ENCODE results near the gene PLOD3. TPM values are rescaled to one million over a fixed set of nuclear protein-coding genes. Genes with fewer than 3 reads are reported as not detected.

The PLOD3 gene
- total and polyA plus RNA-seq, 2 donors (not counting 1 experiment from before 2014, with no cell fraction given) = 40.1 to 47.5 TPM

- ATAC-seq (ENCODE audit: low read depth) (no peak), DNase-seq (no peak)
- H3K4me1 ChIP-seq (ENCODE audit: control insufficient read depth in 2 of 2, insufficient read depth in 2 of 2, low read length in 2 of 2) = peaks cover 12 to 18% of the 10 kb centered on the region in 2 donors
- H3K4me2 ChIP-seq (replicated peaks; ENCODE audit: low read depth, low read length, poor library complexity, severe bottlenecking) = no peak overlapping the region
- H4K20me1 ChIP-seq (ENCODE audit: control insufficient read depth, insufficient read depth, low read length, poor library complexity, severe bottlenecking) = no peaks in the 10 kb centered on the region
- H3K27ac ChIP-seq (ENCODE audit: low read length in 2 of 2) = no peak overlapping the region
- no peaks in the 10 kb centered on the region for H3K79me2 ChIP-seq (ENCODE audit: control insufficient read depth, insufficient read depth, low read length)
- H3K27ac Mint-ChIP-seq = no peak overlapping the region
- no peak for TF ChIP-seq CTCF (IDR thresholded peaks at IDR 0.05)
- no peak for TF ChIP-seq EZH2 (IDR thresholded peaks at IDR 0.05; ENCODE audit: borderline replicate concordance, insufficient read depth, low read depth, low read length, poor library complexity, severe bottlenecking)
- no peak overlapping the region for H3K4me3 ChIP-seq (ENCODE audit: control extremely low read depth in 1 of 5, extremely low read depth in 1 of 5, insufficient read depth in 1 of 5, low read depth in 2 of 5, low read length in 4 of 5)
- intact Hi-C loops (cut with micrococcal nuclease) = no loop called here
- CTCF ChIA-PET = interaction anchor here (1.3 kb wide), 1 partner anchor 76 kb away, joined by 3 read pairs; no protein-coding TSS in a partner anchor
- no peak overlapping the region for H2AFZ ChIP-seq (ENCODE audit: insufficient read depth, low read depth, low read length, poor library complexity, severe bottlenecking)
- 85% methylated on average over 6 of the region's 19 CpGs for WGBS (ENCODE audit: insufficient coverage)
- POLR2A ChIA-PET = no interaction called here
- no peaks in the 10 kb centered on the region for H3K9me3 Mint-ChIP-seq (ENCODE audit: insufficient read depth)
- H3K4me1 Mint-ChIP-seq = peaks cover 19% of the 10 kb centered on the region
- H3K36me3 ChIP-seq (replicated peaks in 1 of 2; ENCODE audit: control extremely low read depth in 1 of 2, control insufficient read depth in 1 of 2, extremely low read depth in 1 of 2, insufficient read depth in 2 of 2, low read length in 1 of 2) = peaks cover 0 to 13% of the 10 kb centered on the region in 2 experiments
- H3K9ac ChIP-seq (ENCODE audit: low read length) = no peak overlapping the region
- no peak overlapping the region for H3K4me3 Mint-ChIP-seq
- H3K27me3 Mint-ChIP-seq = peaks cover 10% of the 10 kb centered on the region
- H3K9me3 ChIP-seq (ENCODE audit: control extremely low read depth in 1 of 3, control insufficient read depth in 2 of 3, insufficient read depth in 1 of 3, low read length in 2 of 3) = peaks cover 0 to 3% (median 0%) of the 10 kb centered on the region in 3 donors
- peaks cover 0 to 13% (median 6%) of the 10 kb centered on the region in 4 experiments for H3K27me3 ChIP-seq (replicated peaks in 1 of 4; ENCODE audit: control extremely low read depth in 1 of 4, control insufficient read depth in 3 of 4, insufficient read depth in 4 of 4, low read length in 3 of 4)
Observed at GRCh38 chr7:101206665-101207042, 10.7 kb downstream of the PLOD3 start.

GRCh38 chr7:101205901-101206664 lies 11.3 kb downstream of the PLOD3 start:
- intact Hi-C loops (cut with micrococcal nuclease) = no loop called here
- Mint-ChIP-seq H3K4me3 (no peak overlapping the region), H3K27ac (peak overlapping the region; percentile 22), H3K4me1 (peaks cover 21% of the 10 kb centered on the region), H3K27me3 (peaks cover 12% of the 10 kb centered on the region), H3K9me3 (ENCODE audit: insufficient read depth) (no peaks in the 10 kb centered on the region)
- no peak overlapping the region for H3K4me3 ChIP-seq (ENCODE audit: control extremely low read depth in 1 of 5, extremely low read depth in 1 of 5, insufficient read depth in 1 of 5, low read depth in 2 of 5, low read length in 4 of 5)
- H3K79me2 ChIP-seq (ENCODE audit: control insufficient read depth, insufficient read depth, low read length) = no peaks in the 10 kb centered on the region
- no peak overlapping the region for H3K4me2 ChIP-seq (replicated peaks; ENCODE audit: low read depth, low read length, poor library complexity, severe bottlenecking)
- H4K20me1 ChIP-seq (ENCODE audit: control insufficient read depth, insufficient read depth, low read length, poor library complexity, severe bottlenecking) = no peaks in the 10 kb centered on the region
- POLR2A ChIA-PET = no interaction called here
- H3K9ac ChIP-seq (ENCODE audit: low read length) = no peak overlapping the region
- no peak overlapping the region for H3K27ac ChIP-seq (ENCODE audit: low read length in 2 of 2)
- H3K36me3 ChIP-seq (replicated peaks in 1 of 2; ENCODE audit: control extremely low read depth in 1 of 2, control insufficient read depth in 1 of 2, extremely low read depth in 1 of 2, insufficient read depth in 2 of 2, low read length in 1 of 2) = peaks cover 0 to 10% of the 10 kb centered on the region in 2 experiments
- CTCF ChIA-PET = interaction anchor here (1.4 kb wide), 1 partner anchor 12 kb away, joined by 3 read pairs; no protein-coding TSS in a partner anchor
- TF ChIP-seq EZH2 (IDR thresholded peaks at IDR 0.05; ENCODE audit: borderline replicate concordance, insufficient read depth, low read depth, low read length, poor library complexity, severe bottlenecking) (no peak), CTCF (IDR thresholded peaks at IDR 0.05) (no peak)
- ATAC-seq (ENCODE audit: low read depth) = no peak
- peaks cover 0 to 17% (median 8%) of the 10 kb centered on the region in 4 experiments for H3K27me3 ChIP-seq (replicated peaks in 1 of 4; ENCODE audit: control extremely low read depth in 1 of 4, control insufficient read depth in 3 of 4, insufficient read depth in 4 of 4, low read length in 3 of 4)
- no peak for DNase-seq
- no peak overlapping the region for H2AFZ ChIP-seq (ENCODE audit: insufficient read depth, low read depth, low read length, poor library complexity, severe bottlenecking)
- H3K9me3 ChIP-seq (ENCODE audit: control extremely low read depth in 1 of 3, control insufficient read depth in 2 of 3, insufficient read depth in 1 of 3, low read length in 2 of 3) = peaks cover 0 to 8% (median 0%) of the 10 kb centered on the region in 3 donors
- 88% methylated on average over 28 of the region's 32 CpGs for WGBS (ENCODE audit: insufficient coverage)
- H3K4me1 ChIP-seq (ENCODE audit: control insufficient read depth in 2 of 2, insufficient read depth in 2 of 2, low read length in 2 of 2) = peaks cover 14 to 22% of the 10 kb centered on the region in 2 donors

Measured in B cell (primary cell).